Astrocyte (in vitro differentiated cells and primary cell): Measurements from ENCODE around the gene SLC17A3.

Experiments used
- EZH2 ChIP-seq: IDR thresholded peaks from 2 replicates; pipeline ENCODE4 v1.6.1; 2012; ENCODE audit warnings: mild to moderate bottlenecking, low read length, inconsistent platforms; ENCODE audit not compliant: insufficient read depth
- TF ChIP-seq, protein P1 (sequence below): IDR thresholded peaks from 2 replicates; pipeline ENCODE4 v1.5.1; 2011; ENCODE audit warnings: low read depth, mild to moderate bottlenecking, inconsistent platforms, low read length, moderate library complexity; ENCODE audit not compliant: insufficient read depth

- TF ChIP-seq, protein P1, sequence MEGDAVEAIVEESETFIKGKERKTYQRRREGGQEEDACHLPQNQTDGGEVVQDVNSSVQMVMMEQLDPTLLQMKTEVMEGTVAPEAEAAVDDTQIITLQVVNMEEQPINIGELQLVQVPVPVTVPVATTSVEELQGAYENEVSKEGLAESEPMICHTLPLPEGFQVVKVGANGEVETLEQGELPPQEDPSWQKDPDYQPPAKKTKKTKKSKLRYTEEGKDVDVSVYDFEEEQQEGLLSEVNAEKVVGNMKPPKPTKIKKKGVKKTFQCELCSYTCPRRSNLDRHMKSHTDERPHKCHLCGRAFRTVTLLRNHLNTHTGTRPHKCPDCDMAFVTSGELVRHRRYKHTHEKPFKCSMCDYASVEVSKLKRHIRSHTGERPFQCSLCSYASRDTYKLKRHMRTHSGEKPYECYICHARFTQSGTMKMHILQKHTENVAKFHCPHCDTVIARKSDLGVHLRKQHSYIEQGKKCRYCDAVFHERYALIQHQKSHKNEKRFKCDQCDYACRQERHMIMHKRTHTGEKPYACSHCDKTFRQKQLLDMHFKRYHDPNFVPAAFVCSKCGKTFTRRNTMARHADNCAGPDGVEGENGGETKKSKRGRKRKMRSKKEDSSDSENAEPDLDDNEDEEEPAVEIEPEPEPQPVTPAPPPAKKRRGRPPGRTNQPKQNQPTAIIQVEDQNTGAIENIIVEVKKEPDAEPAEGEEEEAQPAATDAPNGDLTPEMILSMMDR, result no peak
- no peak for TF ChIP-seq EZH2
These were observed 21.7 kb upstream of the SLC17A3 start for GRCh38 chr6:25895771-25896170.
